ENCODE measurements around the gene RCC1.
"Not testable (repeated sequence)": the region's sequence is repeated elsewhere in the genome, so short reads cannot be mapped to it uniquely, and the experiment has no call there.

DNA sequence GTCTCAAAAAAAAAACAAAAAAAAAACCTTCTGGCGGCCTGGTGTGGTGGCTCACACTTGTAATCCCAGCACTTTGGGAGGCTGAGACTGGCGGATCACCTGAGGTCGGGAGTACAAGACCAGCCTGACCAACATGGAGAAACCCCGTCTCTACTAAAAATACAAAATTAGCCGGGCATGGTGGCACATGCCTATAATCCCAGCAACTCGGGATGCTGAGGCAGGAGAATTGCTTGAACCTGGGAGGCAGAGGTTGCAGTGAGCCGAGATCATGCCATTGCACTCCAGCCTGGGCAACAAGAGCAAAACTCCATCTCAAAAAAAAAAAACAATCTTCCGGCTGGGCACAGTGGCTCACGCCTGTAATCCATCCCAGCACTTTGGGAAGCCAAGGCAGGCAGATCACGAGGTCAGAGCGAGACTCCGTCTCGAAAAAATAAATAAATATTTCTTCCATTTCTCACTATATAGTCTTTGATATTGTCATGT is 8.6 kb downstream of the RCC1 start:
- not testable (repeated sequence) for TF ChIP-seq POLR2A, CTCF (IDR thresholded peaks at IDR 0.05)
